Stimulated activated naive CD8-positive, alpha-beta T cell treated with anti-CD3 and anti-CD28 coated beads, Interleukin-15, Interleukin-2, amounts not matched to agents 100 U/mL and 50 U/mL, for 24 hours (primary cell): Measurements from ENCODE around the gene SEMA4D.
"Not testable (repeated sequence)": the region's sequence is repeated elsewhere in the genome, so short reads cannot be mapped to it uniquely, and the experiment has no call there.

Experiments used
- ATAC-seq: fragments of 150-1000 bp; cut with Tn5 transposase; one replicate; pipeline ENCODE4 v1.10.0; 2021
- DNase-seq: peaks from one replicate; pipeline ENCODE4 v3.0.0; 2021

Gene SEMA4D

GRCh38 chr9:89351584-89352300 is 146.2 kb downstream of the SEMA4D start:
- DNase-seq (no peak), ATAC-seq (no peak)

GRCh38 chr9:89350988-89351557 is 146.8 kb downstream of the SEMA4D start:
- DNase-seq (no peak), ATAC-seq (peak; percentile 19)

- no peak for ATAC-seq
- no peak for DNase-seq
These were observed 148.3 kb downstream of the SEMA4D start for GRCh38 chr9:89349607-89350006.

- DNase-seq (no peak), ATAC-seq (no peak)
These were observed 150.3 kb downstream of the SEMA4D start for GRCh38 chr9:89347651-89348050.

GRCh38 chr9:89346696-89347095 is 151.2 kb downstream of the SEMA4D start:
- DNase-seq: no peak
- no peak for ATAC-seq

- no peak for DNase-seq
These were observed 152.4 kb downstream of the SEMA4D start for GRCh38 chr9:89345476-89345875.

GRCh38 chr9:89343812-89344211 is 154.1 kb downstream of the SEMA4D start:
- not testable (repeated sequence) for DNase-seq, ATAC-seq

More at GRCh38 chr9:89345476-89345875, 152.4 kb downstream of the SEMA4D start:
- no peak for ATAC-seq

GRCh38 chr9:89342948-89343347 is 155.0 kb downstream of the SEMA4D start:
- ATAC-seq (no peak), DNase-seq (no peak)

- DNase-seq (no peak), ATAC-seq (no peak)
These were observed 155.7 kb downstream of the SEMA4D start for GRCh38 chr9:89342213-89342612.

- DNase-seq (no peak), ATAC-seq (peak; percentile 94)
These were observed 157.6 kb downstream of the SEMA4D start for GRCh38 chr9:89340332-89340731.

- DNase-seq (no peak), ATAC-seq (no peak)
These were observed 158.1 kb downstream of the SEMA4D start for GRCh38 chr9:89339807-89340206.

- DNase-seq (no peak), ATAC-seq (no peak)
These were observed 167.4 kb downstream of the SEMA4D start for GRCh38 chr9:89330513-89330912.

- DNase-seq (no peak), ATAC-seq (no peak)
These were observed 168.0 kb downstream of the SEMA4D start for GRCh38 chr9:89329917-89330316.

- DNase-seq: no peak
These were observed 169.8 kb downstream of the SEMA4D start for GRCh38 chr9:89328064-89328463.

GRCh38 chr9:89325733-89326132 is 172.2 kb downstream of the SEMA4D start:
- no peak for ATAC-seq
- no peak for DNase-seq

More at GRCh38 chr9:89328064-89328463, 169.8 kb downstream of the SEMA4D start:
- ATAC-seq: no peak

GRCh38 chr9:89323390-89323789 is 174.5 kb downstream of the SEMA4D start:
- DNase-seq (no peak), ATAC-seq (no peak)

- no peak for ATAC-seq
- no peak for DNase-seq
These were observed 178.7 kb downstream of the SEMA4D start for GRCh38 chr9:89319015-89319905.

- DNase-seq (peak; percentile 97), ATAC-seq (peak; percentile 91)
These were observed 179.5 kb downstream of the SEMA4D start, which contains the start of gene SECISBP2 for GRCh38 chr9:89318123-89319014. TSS of gene SECISBP2 (plus strand) at chr9:89318500. CDS start at chr9:89318577, 77 bp downstream.

GRCh38 chr9:89317282-89317681 is 180.6 kb downstream of the SEMA4D start:
- ATAC-seq (no peak), DNase-seq (no peak)

- no peak for ATAC-seq
- no peak for DNase-seq
These were observed 182.4 kb downstream of the SEMA4D start for GRCh38 chr9:89315482-89315881.

GRCh38 chr9:89314955-89315354 is 183.0 kb downstream of the SEMA4D start:
- no peak for DNase-seq
- no peak for ATAC-seq

- DNase-seq (no peak), ATAC-seq (no peak)
These were observed 184.1 kb downstream of the SEMA4D start for GRCh38 chr9:89313842-89314241.
